ENCODE data around the gene RSPRY1. TPM values are rescaled to one million over a fixed set of nuclear protein-coding genes. Genes with fewer than 3 reads are reported as not detected.
"Not testable (repeated sequence)": the region's sequence is repeated elsewhere in the genome, so short reads cannot be mapped to it uniquely, and the experiment has no call there.

RSPRY1 gene
- total RNA-seq, 1 donor from 2014 or later, result 20.3 TPM

DNA sequence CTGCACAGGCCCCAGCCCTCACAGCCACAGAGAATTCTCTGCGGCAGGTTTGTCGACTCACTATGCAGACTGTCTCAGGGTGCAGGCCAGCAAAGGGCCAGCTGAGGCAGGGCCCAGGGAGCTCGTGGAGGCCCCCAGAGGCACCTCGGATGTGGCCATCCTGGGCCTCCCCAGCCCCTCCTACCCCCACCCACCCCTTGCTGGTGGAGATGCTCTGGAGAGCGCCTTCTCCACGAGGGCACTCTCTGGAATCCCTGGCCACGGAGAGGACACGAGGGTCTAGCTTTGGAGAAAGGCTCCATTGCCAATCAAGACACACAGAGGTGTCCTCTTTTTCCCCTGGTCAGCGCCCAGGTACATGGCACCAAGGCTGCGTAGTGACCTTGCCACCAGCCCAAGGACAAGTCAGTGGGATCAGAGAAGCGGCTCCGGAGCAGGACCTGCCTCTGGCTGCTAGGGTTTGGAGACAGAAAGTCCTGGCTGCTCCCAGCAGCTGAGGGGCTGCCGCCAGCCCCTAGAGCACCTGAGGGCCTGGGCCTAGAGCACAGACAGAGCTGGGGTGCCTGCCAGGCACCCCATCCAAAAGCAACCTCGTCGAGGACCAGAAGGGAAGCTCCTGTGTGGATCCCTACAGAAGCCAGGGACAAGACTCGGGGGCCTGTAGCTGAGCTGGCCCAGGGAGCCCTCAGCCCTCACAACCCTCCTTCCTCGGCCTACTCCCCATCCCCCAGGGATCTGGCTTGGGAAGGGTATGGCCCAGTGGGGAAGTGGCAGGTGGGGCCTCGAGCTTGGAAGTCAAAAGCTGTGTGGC is 77.6 kb downstream of the RSPRY1 start:
- DNase-seq (no peak), ATAC-seq (no peak)
- intact Hi-C loops (cut with micrococcal nuclease), result no loop called here

DNA sequence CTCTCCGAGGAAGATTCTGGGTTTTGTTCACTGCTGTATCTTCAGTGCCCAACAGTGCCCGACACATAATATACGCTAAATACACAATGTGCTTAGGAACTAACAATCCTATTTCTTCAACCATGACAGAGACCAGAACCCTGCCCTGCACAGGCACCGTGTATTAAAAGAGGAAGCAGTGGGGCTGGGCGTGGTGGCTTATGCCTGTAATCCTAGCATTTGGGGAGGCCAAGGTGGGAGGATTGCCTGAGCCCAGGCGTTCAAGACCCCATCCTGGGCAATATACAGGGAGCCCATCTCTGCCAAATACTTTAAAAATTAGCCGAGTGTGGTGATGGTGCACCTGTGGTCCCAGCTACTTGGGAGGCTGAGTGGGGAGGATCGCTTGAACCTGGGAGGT is 78.3 kb downstream of the RSPRY1 start:
- no peak for ATAC-seq
- intact Hi-C loops (cut with micrococcal nuclease), result no loop called here
- no peak for DNase-seq

DNA sequence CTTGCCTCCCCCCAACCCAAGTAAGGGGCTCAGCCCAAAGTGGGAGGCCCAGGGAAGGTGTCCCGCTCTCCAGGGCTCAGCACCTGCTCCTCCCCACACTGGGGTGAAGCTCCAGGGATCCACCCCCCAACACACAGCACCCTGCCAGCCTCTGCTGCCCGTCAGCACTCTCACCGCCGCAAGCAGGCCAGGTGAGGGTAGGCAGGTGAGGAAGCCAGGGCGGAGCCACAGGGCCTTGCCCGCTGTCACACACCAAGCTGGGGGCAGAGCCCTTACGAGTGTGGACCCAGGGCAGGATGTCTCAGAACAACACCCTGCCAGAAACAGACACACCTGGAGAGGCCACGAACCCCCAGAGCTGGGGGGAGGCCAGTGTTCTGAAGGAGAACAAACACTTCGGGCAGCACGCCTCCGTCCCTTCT is 78.8 kb downstream of the RSPRY1 start:
- ATAC-seq (no peak), DNase-seq (no peak)
- intact Hi-C loops (cut with micrococcal nuclease), result no loop called here

GRCh38 chr16:57265850-57266530 is 79.9 kb downstream of the RSPRY1 start:
- peak; percentile 86 for ATAC-seq
- intact Hi-C loops (cut with micrococcal nuclease), result no loop called here

DNA sequence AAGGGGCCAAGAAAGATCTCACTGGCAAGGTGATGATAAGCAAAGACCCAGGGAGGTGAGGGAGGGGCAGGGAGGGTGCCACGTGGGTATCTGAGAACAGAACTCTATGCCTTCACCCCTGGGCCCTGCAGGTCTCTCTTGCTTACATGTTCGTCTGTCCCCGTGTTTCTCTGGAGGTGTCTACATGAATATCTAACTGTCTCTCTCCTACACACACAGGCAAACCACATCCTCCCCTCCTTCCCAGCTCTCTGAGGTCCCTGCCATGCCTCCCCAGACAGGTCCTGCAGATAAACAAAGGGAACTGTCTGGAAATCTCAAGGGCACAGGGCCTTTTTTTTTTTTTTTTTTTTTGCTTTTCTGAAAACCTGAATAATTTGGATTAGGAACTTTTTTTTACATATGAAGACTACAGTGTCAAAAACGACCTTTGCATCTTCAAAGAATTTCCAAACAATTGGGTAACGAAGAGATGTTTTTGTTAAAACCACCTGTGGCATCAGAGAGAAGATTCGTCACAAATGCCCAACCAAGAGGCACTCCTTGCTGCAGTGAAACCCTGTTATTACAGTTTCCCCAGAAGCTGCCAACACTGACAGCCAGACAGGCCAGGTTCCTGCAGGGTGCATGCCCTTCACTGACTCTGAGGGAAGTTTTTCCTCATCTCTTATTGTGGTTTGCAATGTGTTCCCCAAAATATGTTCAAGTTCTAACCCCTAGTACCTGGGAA is 80.6 kb downstream of the RSPRY1 start:
- intact Hi-C loops (cut with micrococcal nuclease), result no loop called here
- DNase-seq (no peak), ATAC-seq (peak; percentile 45)

More at GRCh38 chr16:57265850-57266530, 79.9 kb downstream of the RSPRY1 start:
- peak; percentile 86 for DNase-seq

DNA sequence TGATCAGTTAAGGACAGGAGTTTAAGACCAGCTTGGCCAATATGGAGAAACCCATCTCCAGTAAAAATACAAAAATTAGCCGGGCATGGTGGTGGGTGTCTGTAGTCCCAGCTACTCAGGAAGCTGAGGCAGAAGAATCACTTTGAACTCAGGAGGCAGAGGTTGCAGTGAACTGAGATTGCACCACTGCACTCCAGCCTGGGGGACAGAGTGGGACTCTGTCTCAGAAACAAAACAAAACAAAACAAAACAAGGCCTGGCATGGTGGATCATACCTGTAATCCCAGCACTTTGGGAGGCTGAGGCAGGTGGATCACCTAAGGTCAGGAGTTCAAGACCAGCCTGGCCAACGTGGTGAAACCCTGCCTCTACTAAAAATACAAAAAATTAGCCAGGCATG is 81.2 kb downstream of the RSPRY1 start:
- intact Hi-C loops (cut with micrococcal nuclease); DNase-seq; ATAC-seq: not testable (repeated sequence)

DNA sequence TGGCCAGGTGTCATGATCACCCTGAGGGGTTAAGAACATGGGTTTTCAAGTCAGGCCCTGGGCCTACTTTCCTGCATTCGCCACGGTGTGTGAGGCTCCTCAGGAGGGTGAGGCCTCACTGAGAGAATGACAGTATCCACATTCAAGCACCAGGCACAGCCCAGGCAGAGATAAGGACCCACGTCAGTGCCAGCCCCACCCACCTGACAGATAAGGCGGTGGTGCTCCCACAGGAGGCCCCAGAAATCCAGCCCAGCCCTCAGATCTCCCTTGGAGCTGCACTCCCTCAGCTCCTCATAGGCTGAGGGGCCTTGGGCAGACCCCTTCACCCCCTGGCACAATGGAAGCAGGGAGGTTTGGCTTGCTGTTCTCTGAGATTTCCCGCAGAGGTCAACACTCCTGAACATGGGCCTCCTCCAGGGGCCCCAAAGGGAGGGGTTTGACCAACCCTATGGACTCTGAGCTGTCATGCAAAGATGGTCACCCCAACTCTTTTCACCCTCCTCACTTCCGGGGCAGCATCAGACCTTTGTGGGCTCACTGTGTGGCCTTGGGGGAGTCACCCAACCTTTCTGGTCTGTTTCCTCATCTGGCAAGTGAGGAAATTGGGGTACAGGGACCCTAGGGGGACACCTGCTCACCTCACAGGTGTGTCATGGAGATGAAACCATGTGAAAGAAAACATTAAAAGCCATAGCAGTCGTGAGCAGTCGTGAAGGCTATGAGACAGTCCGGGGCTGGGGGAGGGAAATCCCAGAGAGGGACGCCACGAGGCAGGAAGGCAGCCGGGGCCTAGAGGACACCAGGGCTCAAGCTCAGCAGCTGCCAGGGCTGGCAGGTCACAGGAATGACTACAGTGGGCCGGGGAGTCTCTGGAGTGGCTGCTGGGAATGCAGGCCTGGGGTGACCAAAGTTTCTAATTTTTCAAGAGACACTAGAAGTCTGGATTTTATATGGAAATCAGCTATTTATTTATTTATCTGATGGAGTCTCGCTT is 83.0 kb downstream of the RSPRY1 start:
- ATAC-seq (peak; percentile 75), DNase-seq (peak; percentile 80)
- intact Hi-C loops (cut with micrococcal nuclease), result no loop called here

DNA sequence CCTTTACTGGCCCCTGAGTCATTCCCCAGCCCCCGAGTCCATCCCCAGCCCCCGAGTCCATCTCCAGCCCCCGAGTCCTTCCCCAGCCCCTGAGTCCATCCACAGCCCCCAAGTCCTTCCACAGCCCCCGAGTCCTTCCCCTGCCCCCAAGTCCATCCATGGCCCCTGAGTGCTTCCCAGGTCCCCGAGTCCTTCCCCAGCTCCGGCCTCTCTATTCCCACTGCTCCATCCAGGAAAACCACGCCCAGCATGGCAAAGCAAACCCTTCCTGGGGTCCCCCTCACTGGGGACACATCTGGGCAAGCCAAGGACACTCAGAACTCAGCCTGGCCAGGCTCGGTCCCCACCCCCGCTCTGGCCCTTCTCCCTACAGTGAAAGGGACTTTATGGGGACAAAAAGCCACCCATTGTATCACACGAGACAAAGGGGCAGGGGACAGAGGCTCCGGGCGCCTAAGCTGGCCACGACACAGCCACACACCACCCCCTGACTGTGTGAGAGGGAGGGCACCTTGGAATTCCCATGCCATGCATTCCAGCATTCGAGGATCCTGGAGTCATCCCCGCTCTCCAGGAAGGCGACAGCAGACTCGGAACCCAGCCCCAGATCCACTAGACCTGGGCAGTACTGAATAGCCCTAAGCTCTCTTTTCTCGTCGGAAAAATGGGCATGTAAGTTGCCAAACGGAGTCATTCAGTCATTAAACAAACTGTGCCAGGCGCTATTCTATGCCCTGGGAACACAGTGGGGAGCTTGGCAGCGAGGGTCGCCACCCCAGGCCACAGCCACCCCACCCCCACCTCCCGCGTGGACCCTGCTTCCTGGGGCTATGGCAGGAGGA is 84.3 kb downstream of the RSPRY1 start:
- DNase-seq (no peak), ATAC-seq (no peak)
- intact Hi-C loops (cut with micrococcal nuclease), result no loop called here

DNA sequence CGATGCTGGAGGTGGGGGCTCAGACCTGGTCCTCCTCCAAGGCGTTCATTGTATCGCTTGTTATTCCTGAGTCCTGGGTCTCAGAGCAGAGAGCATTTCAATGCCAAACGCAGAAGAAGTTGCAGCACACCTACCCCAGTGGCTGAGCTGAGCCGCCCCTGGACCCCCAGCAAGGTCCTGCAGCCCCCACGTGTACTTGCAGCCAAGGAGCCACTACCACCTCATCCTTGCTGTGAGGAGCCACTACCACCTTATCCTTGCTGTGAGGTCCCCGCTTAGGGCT is 84.9 kb downstream of the RSPRY1 start:
- intact Hi-C loops (cut with micrococcal nuclease), result no loop called here
- DNase-seq (no peak), ATAC-seq (no peak)

DNA sequence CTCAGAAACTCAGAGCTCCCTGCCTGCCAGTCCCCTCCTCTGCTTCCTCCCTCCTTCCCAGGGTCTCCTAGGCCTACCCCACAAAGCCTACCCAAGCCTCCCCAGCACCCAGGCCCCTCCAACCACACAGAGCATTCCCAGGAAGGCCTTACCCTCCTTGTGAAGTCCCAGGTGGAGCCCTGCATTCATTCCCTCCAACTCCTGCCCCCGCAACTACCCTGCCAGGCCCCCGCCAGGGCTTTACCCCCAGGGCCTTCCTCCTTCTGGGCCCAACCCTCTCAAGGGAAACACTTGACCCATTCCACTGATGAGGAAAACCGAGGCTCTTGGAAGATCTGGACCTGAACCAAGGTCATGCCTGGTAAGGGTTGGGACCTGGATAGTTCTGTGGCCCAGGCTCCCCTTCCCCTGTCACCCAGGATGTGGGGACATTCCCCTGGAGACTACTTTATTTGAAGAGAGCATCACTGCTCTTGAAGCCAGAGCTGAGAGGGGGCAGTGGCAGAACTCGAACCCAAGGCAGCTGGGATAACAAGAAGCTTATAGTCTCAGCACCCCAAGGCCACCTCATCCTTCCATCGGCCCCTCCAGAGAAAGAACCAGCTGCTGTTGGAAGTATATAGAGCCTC is 85.9 kb downstream of the RSPRY1 start:
- DNase-seq, result no peak

GRCh38 chr16:57273359-57273758 is 87.2 kb downstream of the RSPRY1 start:
- DNase-seq, result no peak

More for the DNA sequence above, 85.9 kb downstream of the RSPRY1 start:
- no peak for ATAC-seq
- intact Hi-C loops (cut with micrococcal nuclease), result no loop called here

GRCh38 chr16:57273826-57274225 is 87.7 kb downstream of the RSPRY1 start:
- DNase-seq (no peak), ATAC-seq (no peak)
- intact Hi-C loops (cut with micrococcal nuclease), result no loop called here

More at GRCh38 chr16:57273359-57273758, 87.2 kb downstream of the RSPRY1 start:
- intact Hi-C loops (cut with micrococcal nuclease), result no loop called here
- no peak for ATAC-seq

DNA sequence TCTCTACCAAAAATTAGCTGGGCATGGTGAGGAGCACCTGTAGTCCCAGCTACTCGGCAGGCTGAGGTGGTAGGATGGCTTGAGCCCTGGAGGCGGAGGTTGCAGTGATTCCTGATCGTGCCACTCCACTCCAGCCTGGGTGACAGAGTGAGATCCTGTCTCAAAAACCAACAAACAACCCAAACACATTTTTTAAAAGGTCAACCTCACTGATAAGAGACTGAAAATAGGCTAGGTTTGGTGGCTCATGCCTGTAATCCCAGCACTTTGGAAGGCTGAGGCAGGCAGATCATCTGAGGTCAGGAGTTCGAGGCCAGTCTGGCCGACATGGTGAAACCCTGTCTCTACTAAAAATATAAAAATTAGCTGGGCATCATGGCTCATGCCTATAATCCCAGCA is 89.8 kb downstream of the RSPRY1 start:
- ATAC-seq; DNase-seq; intact Hi-C loops (cut with micrococcal nuclease): not testable (repeated sequence)

GRCh38 chr16:57276596-57276995 is 90.5 kb downstream of the RSPRY1 start:
- DNase-seq, result no peak
- peak; percentile 79 for ATAC-seq
- intact Hi-C loops (cut with micrococcal nuclease), result no loop called here

- no peak for DNase-seq
- intact Hi-C loops (cut with micrococcal nuclease), result no loop called here
- ATAC-seq, result no peak
Observed at GRCh38 chr16:57277586-57277985, 91.5 kb downstream of the RSPRY1 start.

DNA sequence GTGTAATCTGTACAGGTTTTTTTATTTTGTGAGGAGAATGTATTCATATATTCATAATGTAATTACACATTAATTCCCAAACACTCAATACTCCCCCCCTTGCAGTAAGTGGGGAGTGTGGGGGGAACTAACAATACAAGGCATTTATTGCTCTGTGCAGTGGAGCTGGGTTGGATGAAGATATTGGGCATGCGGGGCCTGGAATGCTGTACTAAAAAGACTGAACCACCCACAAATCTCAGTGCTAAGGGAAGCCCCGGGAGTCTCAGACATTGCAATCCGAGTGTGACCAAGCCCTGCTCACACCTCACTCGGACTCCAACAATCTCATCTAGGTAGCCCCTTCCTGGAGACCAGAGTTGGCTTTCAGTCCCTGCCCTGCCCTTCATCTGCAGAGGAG is 92.4 kb downstream of the RSPRY1 start:
- intact Hi-C loops (cut with micrococcal nuclease), result no loop called here
- ATAC-seq, result no peak
- no peak for DNase-seq

GRCh38 chr16:57279780-57280638 is 93.9 kb downstream of the RSPRY1 start:
- DNase-seq, result no peak
- intact Hi-C loops (cut with micrococcal nuclease), result no loop called here
- no peak for ATAC-seq
